H1 (cell line): ENCODE results near the gene EBF3. TPM values are rescaled to one million over a fixed set of nuclear protein-coding genes. Genes with fewer than 3 reads are reported as not detected.

Source experiments
- CTCF ChIA-PET: fragments of 300-600 bp; sonication (Branson Sonifier 250); formaldehyde crosslinking; loops from one replicate; lab custom pipeline; 2021; ENCODE audit not compliant: partially characterized antibody; lab: Charles Lee
- POLR2A ChIA-PET: fragments of 300-600 bp; sonication (Branson Sonifier 250); formaldehyde crosslinking; loops from one replicate; lab custom pipeline; 2021; ENCODE audit warnings: inconsistent platforms; ENCODE audit not compliant: partially characterized antibody; lab: Charles Lee
- DNase-seq, 2 experiments: peaks; one replicate each; pipeline versions ENCODE4 v3.0.0 to v3.0.0-alpha.2; 2010 to 2022; ENCODE audit warnings: low spot score in 2 of 2, low read depth in 1 of 2, mixed read lengths in 1 of 2
- FAIRE-seq: peaks from 2 replicates; lab custom pipeline; 2011; peaks lifted over from hg19 to GRCh38; lab: Jason Lieb, UNC
- H2AFZ ChIP-seq: 2 replicates; pipeline ENCODE4 v1.8.1; 2012; ENCODE audit warnings: low read length, inconsistent platforms
- H2AK5ac ChIP-seq: 2 replicates; pipeline ENCODE4 v1.6.1; 2013; ENCODE audit warnings: low read depth, low read length
- H2BK120ac ChIP-seq: replicated peaks from 2 replicates; pipeline ENCODE3; 2013; ENCODE audit warnings: low read depth, low read length, inconsistent platforms
- H2BK12ac ChIP-seq: 2 replicates; pipeline ENCODE4 v1.6.1; 2013; ENCODE audit warnings: low read depth, low read length
- H2BK15ac ChIP-seq: 2 replicates; pipeline ENCODE4 v1.6.1; 2013; ENCODE audit warnings: low read length
- H2BK20ac ChIP-seq: 2 replicates; pipeline ENCODE4 v1.6.1; 2013; ENCODE audit warnings: low read length
- H2BK5ac ChIP-seq: 2 replicates; pipeline ENCODE4 v1.6.1; 2013; ENCODE audit warnings: low read depth, low read length
- H3K14ac ChIP-seq: 2 replicates; pipeline ENCODE4 v1.6.1; 2013; ENCODE audit warnings: inconsistent platforms; ENCODE audit not compliant: insufficient read length
- H3K18ac ChIP-seq: 2 replicates; pipeline ENCODE4 v1.6.1; 2013; ENCODE audit warnings: low read length; ENCODE audit errors: extremely low read depth
- H3K23ac ChIP-seq: 2 replicates; pipeline ENCODE4 v1.6.1; 2013; ENCODE audit warnings: inconsistent platforms; ENCODE audit not compliant: insufficient read length
- H3K23me2 ChIP-seq: 2 replicates; pipeline ENCODE4 v1.6.1; 2013; ENCODE audit warnings: low read depth, low read length
- H3K27ac ChIP-seq: 2 replicates; pipeline ENCODE4 v1.6.1; 2011; ENCODE audit warnings: low read depth, low read length, inconsistent platforms
- H3K27me3 ChIP-seq, 4 experiments: replicated peaks in 1 of 4; 1 replicate in 1 of 4; 2 replicates in 3 of 4; pipeline versions ENCODE4 v1.6.1 to v1.8.1; 2011 to 2013; ENCODE audit warnings: low read length in 3 of 4, mild to moderate bottlenecking in 3 of 4, inconsistent platforms in 2 of 4, mixed read lengths in 2 of 4, moderate library complexity in 1 of 4; ENCODE audit not compliant: control insufficient read depth in 3 of 4, insufficient read depth in 3 of 4; ENCODE audit errors: extremely low read depth in 1 of 4
- H3K36me3 ChIP-seq, 4 experiments: 2 replicates each; pipeline versions ENCODE4 v1.6.1 to v1.8.1; 2011 to 2013; ENCODE audit warnings: mild to moderate bottlenecking in 4 of 4, low read length in 3 of 4, moderate library complexity in 2 of 4, control low read depth in 1 of 4, inconsistent platforms in 1 of 4; ENCODE audit not compliant: insufficient read depth in 4 of 4, control insufficient read depth in 2 of 4
- H3K4ac ChIP-seq: replicated peaks from 2 replicates; pipeline ENCODE3; 2013; ENCODE audit warnings: low read length, low read depth, mixed read lengths, inconsistent platforms; ENCODE audit not compliant: insufficient read length
- H3K4me1 ChIP-seq, 4 experiments: replicated peaks in 1 of 4; 1 replicate in 1 of 4; 2 replicates in 3 of 4; pipeline versions ENCODE4 v1.6.1 to v1.8.1; 2011 to 2013; ENCODE audit warnings: low read length in 3 of 4, inconsistent platforms in 2 of 4, mixed read lengths in 1 of 4; ENCODE audit not compliant: insufficient read depth in 4 of 4, control insufficient read depth in 3 of 4
- H3K4me2 ChIP-seq, 2 experiments: 2 replicates each; pipeline versions ENCODE4 v1.6.1 to v1.8.1; 2011 to 2013; ENCODE audit warnings: low read depth in 2 of 2, low read length in 2 of 2, control low read depth in 1 of 2, inconsistent platforms in 1 of 2, mild to moderate bottlenecking in 1 of 2; ENCODE audit not compliant: insufficient read depth in 1 of 2
- H3K4me3 ChIP-seq, 4 experiments: fragments of 200-600, 300-600 bp in 1 of 4; sonication (generic), shearing (Covaris generic), sonication (Bioruptor Twin) in 1 of 4; 2 replicates each; pipeline versions ENCODE4 v1.5.1 to v1.8.1; 2011 to 2016; ENCODE audit warnings: low read length in 4 of 4, low read depth in 3 of 4, control low read depth in 2 of 4, inconsistent platforms in 2 of 4, mild to moderate bottlenecking in 2 of 4, mixed read lengths in 1 of 4, moderate library complexity in 1 of 4; ENCODE audit not compliant: insufficient read depth in 2 of 4; ENCODE audit errors: extremely low read depth in 1 of 4
- H3K56ac ChIP-seq: replicated peaks from 2 replicates; pipeline ENCODE3; 2013; ENCODE audit warnings: low read depth, mild to moderate bottlenecking, mixed read lengths, low read length, inconsistent platforms; ENCODE audit not compliant: insufficient read length
- H3K79me1 ChIP-seq: 2 replicates; pipeline ENCODE4 v1.6.1; 2013; ENCODE audit warnings: low read depth, low read length, control low read depth
- H3K79me2 ChIP-seq, 2 experiments: 2 replicates each; pipeline versions ENCODE4 v1.6.1 to v1.8.1; 2012 to 2013; ENCODE audit warnings: low read length in 2 of 2, mild to moderate bottlenecking in 2 of 2, inconsistent platforms in 1 of 2; ENCODE audit not compliant: insufficient read depth in 2 of 2, control insufficient read depth in 1 of 2
- H3K9ac ChIP-seq, 4 experiments: replicated peaks in 1 of 4; 1 replicate in 1 of 4; 2 replicates in 3 of 4; pipeline versions ENCODE4 v1.6.1 to v1.8.1; 2011 to 2013; ENCODE audit warnings: low read depth in 3 of 4, low read length in 3 of 4, control low read depth in 2 of 4, mild to moderate bottlenecking in 2 of 4, moderate library complexity in 2 of 4, inconsistent platforms in 1 of 4; ENCODE audit errors: extremely low read depth in 1 of 4
- H3K9me3 ChIP-seq, 2 experiments: 2 replicates each; pipeline versions ENCODE4 v1.6.1 to v1.8.1; 2012 to 2013; ENCODE audit warnings: mild to moderate bottlenecking in 2 of 2, moderate library complexity in 2 of 2, control low read depth in 1 of 2, inconsistent platforms in 1 of 2, low read depth in 1 of 2, low read length in 1 of 2, mixed read lengths in 1 of 2; ENCODE audit not compliant: insufficient read depth in 2 of 2
- H4K20me1 ChIP-seq, 2 experiments: replicated peaks in 1 of 2; 2 replicates each; pipeline versions ENCODE3 to v1.8.1; 2011 to 2013; ENCODE audit warnings: inconsistent platforms in 2 of 2, low read length in 2 of 2, mild to moderate bottlenecking in 1 of 2; ENCODE audit not compliant: insufficient read depth in 2 of 2, control insufficient read depth in 1 of 2
- H4K5ac ChIP-seq: 2 replicates; pipeline ENCODE4 v1.6.1; 2013; ENCODE audit warnings: low read length, low read depth, mixed read lengths, inconsistent platforms; ENCODE audit not compliant: insufficient read length
- H4K8ac ChIP-seq: 2 replicates; pipeline ENCODE4 v1.8.0; 2013; ENCODE audit warnings: mild to moderate bottlenecking, moderate library complexity, low read length, inconsistent platforms; ENCODE audit not compliant: insufficient read depth; ENCODE audit errors: extremely low read depth
- H4K91ac ChIP-seq: replicated peaks from 2 replicates; pipeline ENCODE3; 2013; ENCODE audit warnings: low read length, mixed read lengths, inconsistent platforms; ENCODE audit not compliant: insufficient read length
- BACH1 ChIP-seq: IDR thresholded peaks from 2 replicates; pipeline ENCODE4 v1.6.1; 2012; ENCODE audit warnings: low read length, improper control_type of control experiment
- CBX8 ChIP-seq: fragments of 300-800, 300-1000 bp; sonication (generic); IDR thresholded peaks from 2 replicates; pipeline ENCODE4 v1.7.1; 2016; ENCODE audit warnings: low read depth, low read length, borderline replicate concordance
- EZH2 ChIP-seq: fragments of 200-600 bp; sonication (generic); IDR thresholded peaks from 2 replicates; pipeline ENCODE4 v1.7.1; 2012; ENCODE audit warnings: low read depth, mild to moderate bottlenecking, moderate library complexity, low read length, inconsistent platforms; ENCODE audit not compliant: severe bottlenecking
- HDAC2 ChIP-seq, 2 experiments: fragments of 300-600 bp in 1 of 2; sonication (generic) in 1 of 2; IDR thresholded peaks; 2 replicates each; pipeline ENCODE4 v1.6.1; 2011 to 2012; ENCODE audit warnings: low read depth in 2 of 2, low read length in 2 of 2, mild to moderate bottlenecking in 2 of 2, moderate library complexity in 2 of 2, borderline replicate concordance in 1 of 2, inconsistent platforms in 1 of 2
- KDM5A ChIP-seq: fragments of 200-600 bp; IDR thresholded peaks from 2 replicates; pipeline ENCODE4 v1.7.1; 2012; ENCODE audit warnings: mild to moderate bottlenecking, low read length, inconsistent platforms, mixed read lengths
- NRF1 ChIP-seq: IDR thresholded peaks from 2 replicates; pipeline ENCODE4 v1.6.1; 2011; ENCODE audit warnings: mild to moderate bottlenecking, low read depth, low read length, improper control_type of control experiment
- POLR2A ChIP-seq, 2 experiments: IDR thresholded peaks; 1 replicate in 1 of 2; 2 replicates in 1 of 2; pipeline ENCODE4 v1.6.1; 2011; ENCODE audit warnings: low read depth in 2 of 2, low read length in 2 of 2, mild to moderate bottlenecking in 2 of 2; ENCODE audit errors: control extremely low read depth in 1 of 2
- RAD21 ChIP-seq, 2 experiments: IDR thresholded peaks in 1 of 2; conservative IDR thresholded peaks in 1 of 2; 2 replicates each; pipeline ENCODE4 v1.6.1; 2011; ENCODE audit warnings: low read depth in 2 of 2, low read length in 2 of 2, improper control_type of control experiment in 1 of 2, inconsistent platforms in 1 of 2, mild to moderate bottlenecking in 1 of 2, moderate library complexity in 1 of 2
- RBBP5 ChIP-seq: IDR thresholded peaks from 2 replicates; pipeline ENCODE4 v1.7.1; 2012; ENCODE audit warnings: low read depth, mild to moderate bottlenecking, inconsistent platforms, low read length, moderate library complexity, borderline replicate concordance
- RXRA ChIP-seq: IDR thresholded peaks from 2 replicates; pipeline ENCODE4 v1.6.1; 2011; ENCODE audit warnings: low read depth, mild to moderate bottlenecking, low read length, moderate library complexity; ENCODE audit not compliant: insufficient read depth
- SIRT6 ChIP-seq: IDR thresholded peaks from one replicate; pipeline ENCODE4 v1.7.1; 2012; ENCODE audit warnings: low read length, inconsistent platforms
- TEAD4 ChIP-seq: IDR thresholded peaks from 2 replicates; pipeline ENCODE4 v1.6.1; 2012; ENCODE audit warnings: low read depth, low read length, inconsistent platforms, mixed read lengths
- ZNF274 ChIP-seq: IDR thresholded peaks from 2 replicates; pipeline ENCODE4 v1.7.0; 2012; ENCODE audit warnings: low read length, borderline replicate concordance; ENCODE audit errors: extremely low read depth
- WGBS, 2 experiments: shearing (Covaris generic) in 1 of 2; methylation state at CpG; one replicate each; pipeline versions ENCODE4 v1.1.6 to v1.1.7; 2013 to 2015; ENCODE audit warnings: low lambda C conversion rate in 2 of 2, mixed read lengths in 2 of 2, inconsistent platforms in 1 of 2, low coverage in 1 of 2, missing lambda C conversion rate in 1 of 2; ENCODE audit not compliant: insufficient replicate concordance in 2 of 2, insufficient coverage in 1 of 2, insufficient read length in 1 of 2; ENCODE audit errors: extremely low coverage in 1 of 2, missing lambda C conversion rate in 1 of 2; 5-methylcytosine and 5-hydroxymethylcytosine counted together
- polyA plus RNA-seq, 7 experiments: library from polyadenylated mRNA; depleted of rRNA in 3 of 7; stranded (reverse) in 5 of 7; unstranded in 2 of 7; fragments of >200 nt in 5 of 7; fragments of 200-250 nt in 2 of 7; gene quantifications; 1 replicate in 5 of 7; 2 replicates in 1 of 7; 4 replicates in 1 of 7; pipeline versions ENCODE4 v1.2.1 to v1.2.3, GENCODE V29; 2011 to 2013; ENCODE audit warnings: missing spikeins in 2 of 7, mixed read lengths in 2 of 7
- total RNA-seq: library from RNA; stranded (reverse); fragmentation: NEBNext Ultra II Directional; extraction: Animal tissue kit (Norgen Biotek cat#: 25700); gene quantifications from 2 replicates; pipeline ENCODE4 v1.2.1, GENCODE V29; 2021
- TF ChIP-seq, protein P1 (sequence below): IDR thresholded peaks from 2 replicates; pipeline ENCODE4 v1.6.1; 2011; ENCODE audit warnings: low read depth, mild to moderate bottlenecking, low read length; ENCODE audit not compliant: insufficient read depth

Gene EBF3
- total and polyA plus RNA-seq, 2 of the 8 experiments (the other 6 are each of a cell fraction or from before 2014, with no cell fraction given) = 0.08 to 0.26 TPM

DNA sequence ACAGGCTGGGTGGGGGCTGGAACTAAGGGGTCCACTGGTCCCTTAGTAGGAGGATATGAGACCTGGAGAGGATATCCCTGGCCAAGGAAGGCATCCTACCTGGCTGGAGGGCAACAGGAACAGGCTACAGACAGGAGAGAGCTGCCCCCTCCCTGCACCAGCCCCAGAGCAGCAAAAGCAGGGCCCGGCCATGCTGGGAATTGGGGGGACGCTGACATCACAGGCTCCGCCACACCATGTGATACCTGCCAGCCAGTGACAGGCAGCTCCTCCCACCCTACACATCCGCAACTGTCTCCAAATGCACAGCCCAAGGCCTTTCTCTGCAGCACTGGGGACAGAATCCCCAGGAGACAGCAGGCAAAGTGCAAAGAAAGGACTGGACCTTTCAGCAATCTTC lies 100.0 kb downstream of the EBF3 start:
- Histone ChIP-seq H3K27me3 (0 out of 7 replicates have a peak, but pooled peaks cover 0 to 2% (median 0%) of the 10 kb centered on the region in 4 experiments), H3K14ac (no peak overlapping the region), H2AK5ac (no peak overlapping the region), H3K56ac (no peak overlapping the region), H3K4me1 (peaks cover 0 to 22% (median 13%) of the 10 kb centered on the region in 4 experiments; a peak in 6 of 7 replicates), H4K5ac (no peak overlapping the region), H3K4me3 (no peak overlapping the region), H2BK12ac (no peak overlapping the region), H3K27ac (no peak overlapping the region), H3K36me3 (no peaks in the 10 kb centered on the region), H4K8ac (no peak overlapping the region), H2BK20ac (no peak overlapping the region), H2BK5ac (no peak overlapping the region), H4K20me1 (no peaks in the 10 kb centered on the region), H3K79me1 (no peaks in the 10 kb centered on the region), H3K23ac (no peak overlapping the region), H2BK120ac (no peak overlapping the region), H3K4me2 (no peak overlapping the region), H3K18ac (no peak overlapping the region), H3K79me2 (no peaks in the 10 kb centered on the region), H4K91ac (no peak overlapping the region), H3K9me3 (no peaks in the 10 kb centered on the region), H2BK15ac (no peak overlapping the region), H2AFZ (no peak overlapping the region), H3K9ac (no peak overlapping the region), H3K4ac (no peak overlapping the region), H3K23me2 (no peaks in the 10 kb centered on the region)
- no peak for TF ChIP-seq RAD21 (IDR thresholded peaks at IDR 0.05 in 1 of 2, conservative IDR thresholded peaks at IDR 0.05 in 1 of 2; ENCODE audit: low read depth in 2 of 2, low read length in 2 of 2)
- no peak for TF ChIP-seq RXRA
- no peak for TF ChIP-seq POLR2A (IDR thresholded peaks at IDR 0.05; ENCODE audit: control extremely low read depth in 1 of 2, low read depth in 2 of 2, low read length in 2 of 2)
- TF ChIP-seq HDAC2 (IDR thresholded peaks at IDR 0.05; ENCODE audit: borderline replicate concordance in 1 of 2, low read depth in 2 of 2, low read length in 2 of 2) = no peak
- no peak for TF ChIP-seq CBX8
- TF ChIP-seq TEAD4 = no peak
- TF ChIP-seq NRF1 = no peak
- TF ChIP-seq, protein P1, sequence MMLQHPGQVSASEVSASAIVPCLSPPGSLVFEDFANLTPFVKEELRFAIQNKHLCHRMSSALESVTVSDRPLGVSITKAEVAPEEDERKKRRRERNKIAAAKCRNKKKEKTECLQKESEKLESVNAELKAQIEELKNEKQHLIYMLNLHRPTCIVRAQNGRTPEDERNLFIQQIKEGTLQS = no peak
- TF ChIP-seq KDM5A = no peak
- no peak for TF ChIP-seq EZH2
- TF ChIP-seq SIRT6 = no peak
- TF ChIP-seq ZNF274 = no peak
- no peak for TF ChIP-seq RBBP5
- TF ChIP-seq BACH1 = no peak
- ChIA-PET CTCF (interaction anchor here (0.8 to 9.4 kb wide), 5 partner anchors 10 to 192 kb away, joined by 3 to 123 read pairs (median 4); no protein-coding TSS in a partner anchor), POLR2A (no interaction called here)
- 94% methylated on average over 4 of the region's 4 CpGs; no CpG with 5 or more reads in 1 of the 2 experiments for WGBS, 2 experiments
- DNase-seq (no peak), FAIRE-seq (no peak)
